Nephron progenitor cell (in vitro differentiated cells): Measurements from ENCODE around the gene ING3.

ENCODE experiments used
- DNase-seq: peaks from one replicate; pipeline ENCODE4 v3.0.0; 2021
- H3K27ac Mint-ChIP-seq: 2 replicates; pipeline ENCODE4 v1.8.0; 2021; ENCODE audit warnings: mild to moderate bottlenecking, moderate library complexity, mixed read lengths
- H3K27me3 Mint-ChIP-seq: 2 replicates; pipeline ENCODE4 v1.8.0; 2021; ENCODE audit warnings: mild to moderate bottlenecking, low read depth, mixed read lengths; ENCODE audit not compliant: poor library complexity
- H3K36me3 Mint-ChIP-seq: 2 replicates; pipeline ENCODE4 v1.8.0; 2021; ENCODE audit warnings: low read depth, mixed read lengths
- H3K4me1 Mint-ChIP-seq: 2 replicates; pipeline ENCODE4 v1.8.0; 2021; ENCODE audit warnings: mixed read lengths
- H3K4me3 Mint-ChIP-seq: 2 replicates; pipeline ENCODE4 v1.8.0; 2021; ENCODE audit warnings: mild to moderate bottlenecking, moderate library complexity, mixed read lengths
- H3K9me3 Mint-ChIP-seq: 2 replicates; pipeline ENCODE4 v1.8.0; 2021; ENCODE audit warnings: mild to moderate bottlenecking, moderate library complexity, mixed read lengths
- CTCF ChIP-seq: fragments of 200-600 bp; sonication (generic); IDR thresholded peaks from 2 replicates; pipeline ENCODE4 v1.5.0; 2021; ENCODE audit warnings: antibody characterized with exemption

The ING3 gene

GRCh38 chr7:120995654-120996053, 45.1 kb downstream of the ING3 start:
- no peaks in the 10 kb centered on the region for H3K36me3 Mint-ChIP-seq
- DNase-seq = no peak

GRCh38 chr7:120996333-120996987, 45.9 kb downstream of the ING3 start:
- no peak for TF ChIP-seq CTCF
- Mint-ChIP-seq H3K9me3 (no peaks in the 10 kb centered on the region), H3K4me3 (no peak overlapping the region), H3K4me1 (peaks cover 12% of the 10 kb centered on the region), H3K36me3 (no peaks in the 10 kb centered on the region), H3K27me3 (peaks cover 22% of the 10 kb centered on the region), H3K27ac (no peak overlapping the region)
- no peak for DNase-seq

More at GRCh38 chr7:120995654-120996053, 45.1 kb downstream of the ING3 start:
- peaks cover 12% of the 10 kb centered on the region for H3K4me1 Mint-ChIP-seq
- no peak overlapping the region for H3K27ac Mint-ChIP-seq
- H3K4me3 Mint-ChIP-seq = no peak overlapping the region
- no peaks in the 10 kb centered on the region for H3K9me3 Mint-ChIP-seq
- H3K27me3 Mint-ChIP-seq = peaks cover 22% of the 10 kb centered on the region
- no peak for TF ChIP-seq CTCF

- TF ChIP-seq CTCF = no peak
- H3K27ac Mint-ChIP-seq = no peak overlapping the region
- H3K27me3 Mint-ChIP-seq = peaks cover 22% of the 10 kb centered on the region
- H3K36me3 Mint-ChIP-seq = no peaks in the 10 kb centered on the region
- H3K4me3 Mint-ChIP-seq = no peak overlapping the region
- H3K9me3 Mint-ChIP-seq = no peaks in the 10 kb centered on the region
- H3K4me1 Mint-ChIP-seq = peaks cover 12% of the 10 kb centered on the region
- no peak for DNase-seq
Measured at GRCh38 chr7:120996988-120997345, 46.4 kb downstream of the ING3 start.

DNA sequence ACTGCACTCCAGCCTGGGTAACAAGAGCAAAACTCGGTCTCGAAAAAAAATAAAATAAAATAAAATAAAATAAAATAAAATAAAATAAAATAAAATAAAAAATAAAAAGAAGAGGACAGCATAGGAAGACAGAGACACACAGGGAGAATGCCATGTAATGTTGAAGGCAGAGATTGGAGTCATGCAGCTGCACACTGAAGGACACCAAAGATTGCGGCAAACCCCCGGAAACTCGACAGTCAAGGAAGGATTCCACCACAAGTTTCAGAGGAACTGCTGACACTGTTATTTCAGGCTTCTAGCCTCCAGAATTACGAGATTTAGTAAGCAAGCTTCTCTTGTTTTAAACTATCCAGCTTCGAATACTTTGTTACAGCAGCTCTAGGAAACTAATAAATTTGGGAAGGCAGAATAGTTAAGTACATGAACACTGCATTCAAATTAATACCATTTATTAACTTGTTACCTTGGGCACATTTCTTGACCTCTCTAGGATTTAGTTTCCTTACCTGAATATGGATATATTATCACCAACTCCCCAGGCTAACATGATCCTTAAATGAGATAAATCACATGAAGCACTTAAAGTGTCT, 47.4 kb downstream of the ING3 start:
- Mint-ChIP-seq H3K4me3 (no peak overlapping the region), H3K27ac (peak overlapping the region; percentile 44), H3K36me3 (no peaks in the 10 kb centered on the region), H3K4me1 (peaks cover 17% of the 10 kb centered on the region), H3K27me3 (peaks cover 22% of the 10 kb centered on the region), H3K9me3 (no peaks in the 10 kb centered on the region)
- TF ChIP-seq CTCF = no peak
- DNase-seq = no peak

GRCh38 chr7:120998520-120998919, 47.9 kb downstream of the ING3 start:
- DNase-seq = no peak
- Mint-ChIP-seq H3K27ac (no peak overlapping the region), H3K4me3 (no peak overlapping the region), H3K36me3 (no peaks in the 10 kb centered on the region), H3K27me3 (peaks cover 22% of the 10 kb centered on the region), H3K4me1 (peaks cover 17% of the 10 kb centered on the region), H3K9me3 (no peaks in the 10 kb centered on the region)
- TF ChIP-seq CTCF = no peak
